ENCODE measurements around the gene CACNA1C. TPM values are rescaled to one million over a fixed set of nuclear protein-coding genes. Genes with fewer than 3 reads are reported as not detected.

Gene CACNA1C
- total RNA-seq, 2 experiments from 2014 or later: 0.05 to 0.08 TPM

- H3K4me1 ChIP-seq (ENCODE audit: insufficient read depth, low read length): no peaks in the 10 kb centered on the region
- H3K9me3 ChIP-seq (ENCODE audit: control insufficient read depth in 1 of 2, insufficient read depth in 1 of 2, low read length in 2 of 2): no peaks in the 10 kb centered on the region
- no peaks in the 10 kb centered on the region for H3K27me3 Mint-ChIP-seq
- H3K9me3 Mint-ChIP-seq: no peaks in the 10 kb centered on the region
- no peaks in the 10 kb centered on the region for H3K36me3 ChIP-seq (ENCODE audit: insufficient read depth, low read length)
- intact Hi-C loops (cut with DNase I, micrococcal nuclease): no loop called here
- no peak for TF ChIP-seq CTCF (IDR thresholded peaks at IDR 0.05)
- H3K27me3 ChIP-seq (ENCODE audit: control insufficient read depth in 1 of 2, insufficient read depth in 2 of 2, low read length in 2 of 2): no peaks in the 10 kb centered on the region
- no peak overlapping the region for H3K4me3 ChIP-seq (ENCODE audit: low read length)
- no peaks in the 10 kb centered on the region for H3K4me1 Mint-ChIP-seq (ENCODE audit: low read depth)
- H3K27ac Mint-ChIP-seq: no peak overlapping the region
- no peak for DNase-seq
- ChIA-PET CTCF (no interaction called here), POLR2A (no interaction called here)
- no peaks in the 10 kb centered on the region for H3K36me3 Mint-ChIP-seq (ENCODE audit: low read depth)
- H3K4me3 Mint-ChIP-seq: no peak overlapping the region
- no peak overlapping the region for H3K27ac ChIP-seq (ENCODE audit: low read depth in 1 of 2, low read length in 2 of 2)
- no peak for ATAC-seq (ENCODE audit: poor library complexity)
Observed at GRCh38 chr12:2533036-2533435, 480.2 kb downstream of the CACNA1C start.

- ChIA-PET CTCF (interaction anchor here (0.5 kb wide), 2 partner anchors 36 to 1013 kb away, joined by 3 to 4 read pairs; no protein-coding TSS in a partner anchor), POLR2A (no interaction called here)
- no peak for ATAC-seq (ENCODE audit: poor library complexity)
- Histone ChIP-seq H3K27ac (ENCODE audit: low read depth in 1 of 2, low read length in 2 of 2) (no peak overlapping the region), H3K4me1 (ENCODE audit: insufficient read depth, low read length) (no peaks in the 10 kb centered on the region), H3K27me3 (ENCODE audit: control insufficient read depth in 1 of 2, insufficient read depth in 2 of 2, low read length in 2 of 2) (no peaks in the 10 kb centered on the region), H3K4me3 (ENCODE audit: low read length) (no peak overlapping the region), H3K36me3 (ENCODE audit: insufficient read depth, low read length) (no peaks in the 10 kb centered on the region), H3K9me3 (ENCODE audit: control insufficient read depth in 1 of 2, insufficient read depth in 1 of 2, low read length in 2 of 2) (peaks cover 0 to 7% of the 10 kb centered on the region in 2 experiments)
- Mint-ChIP-seq H3K4me3 (no peak overlapping the region), H3K36me3 (ENCODE audit: low read depth) (no peaks in the 10 kb centered on the region), H3K27me3 (no peaks in the 10 kb centered on the region), H3K4me1 (ENCODE audit: low read depth) (no peaks in the 10 kb centered on the region), H3K27ac (no peak overlapping the region), H3K9me3 (no peaks in the 10 kb centered on the region)
- DNase-seq: no peak
- intact Hi-C loops (cut with DNase I, micrococcal nuclease): no loop called here
- TF ChIP-seq CTCF (IDR thresholded peaks at IDR 0.05): no peak
Observed at GRCh38 chr12:2535583-2536204, 482.9 kb downstream of the CACNA1C start.

- Mint-ChIP-seq H3K4me1 (ENCODE audit: low read depth) (no peaks in the 10 kb centered on the region), H3K27ac (no peak overlapping the region), H3K27me3 (no peaks in the 10 kb centered on the region), H3K4me3 (no peak overlapping the region), H3K36me3 (ENCODE audit: low read depth) (no peaks in the 10 kb centered on the region), H3K9me3 (no peaks in the 10 kb centered on the region)
- H3K4me3 ChIP-seq (ENCODE audit: low read length): no peak overlapping the region
- peaks cover 0 to 7% of the 10 kb centered on the region in 2 experiments for H3K9me3 ChIP-seq (ENCODE audit: control insufficient read depth in 1 of 2, insufficient read depth in 1 of 2, low read length in 2 of 2)
- no peak overlapping the region for H3K27ac ChIP-seq (ENCODE audit: low read depth in 1 of 2, low read length in 2 of 2)
- no peaks in the 10 kb centered on the region for H3K27me3 ChIP-seq (ENCODE audit: control insufficient read depth in 1 of 2, insufficient read depth in 2 of 2, low read length in 2 of 2)
- no peak for DNase-seq
- ChIA-PET CTCF (no interaction called here), POLR2A (no interaction called here)
- no peak for ATAC-seq (ENCODE audit: poor library complexity)
- no peaks in the 10 kb centered on the region for H3K36me3 ChIP-seq (ENCODE audit: insufficient read depth, low read length)
- no peaks in the 10 kb centered on the region for H3K4me1 ChIP-seq (ENCODE audit: insufficient read depth, low read length)
- intact Hi-C loops (cut with DNase I, micrococcal nuclease): no loop called here
- no peak for TF ChIP-seq CTCF (IDR thresholded peaks at IDR 0.05)
Observed at GRCh38 chr12:2536724-2537123, 483.9 kb downstream of the CACNA1C start.

Measured in CD4-positive, alpha-beta T cell (primary cell).